ENCODE data around the gene FANCC.

Gene FANCC

DNA sequence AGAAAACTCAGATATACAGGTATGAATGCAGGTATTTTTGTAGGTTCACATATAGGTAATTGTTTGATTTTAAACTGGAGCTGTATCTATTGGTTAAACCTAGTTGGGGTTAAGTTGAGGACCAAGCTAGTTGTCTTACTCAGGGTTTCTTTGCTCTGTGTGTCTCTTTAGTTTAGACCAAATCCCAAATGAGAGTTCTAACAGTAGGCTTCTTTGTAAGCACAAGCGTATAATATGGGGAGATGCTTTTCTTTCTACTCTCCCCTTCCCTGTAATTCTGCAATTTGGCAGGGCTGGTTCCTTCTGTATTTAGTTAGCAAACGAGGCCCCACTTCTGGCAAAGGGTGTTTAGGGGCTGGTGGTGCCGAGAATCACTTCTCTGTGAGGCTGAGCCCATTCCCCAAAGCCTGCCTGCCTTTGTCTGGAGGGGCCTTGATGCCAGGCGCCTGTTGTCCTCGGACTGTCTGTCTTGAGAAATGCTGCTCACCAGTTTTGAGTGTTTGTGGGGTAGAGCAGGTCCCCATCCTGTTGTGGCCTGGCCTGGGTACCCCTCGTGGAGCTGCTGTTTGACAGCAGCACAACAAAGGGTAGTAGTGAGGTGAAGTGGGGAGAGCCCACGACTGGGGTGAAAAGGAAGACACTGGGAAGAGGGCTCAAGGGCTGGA is 259.3 kb downstream of the FANCC start:
- no peak for DNase-seq
- TF ChIP-seq, protein P1, sequence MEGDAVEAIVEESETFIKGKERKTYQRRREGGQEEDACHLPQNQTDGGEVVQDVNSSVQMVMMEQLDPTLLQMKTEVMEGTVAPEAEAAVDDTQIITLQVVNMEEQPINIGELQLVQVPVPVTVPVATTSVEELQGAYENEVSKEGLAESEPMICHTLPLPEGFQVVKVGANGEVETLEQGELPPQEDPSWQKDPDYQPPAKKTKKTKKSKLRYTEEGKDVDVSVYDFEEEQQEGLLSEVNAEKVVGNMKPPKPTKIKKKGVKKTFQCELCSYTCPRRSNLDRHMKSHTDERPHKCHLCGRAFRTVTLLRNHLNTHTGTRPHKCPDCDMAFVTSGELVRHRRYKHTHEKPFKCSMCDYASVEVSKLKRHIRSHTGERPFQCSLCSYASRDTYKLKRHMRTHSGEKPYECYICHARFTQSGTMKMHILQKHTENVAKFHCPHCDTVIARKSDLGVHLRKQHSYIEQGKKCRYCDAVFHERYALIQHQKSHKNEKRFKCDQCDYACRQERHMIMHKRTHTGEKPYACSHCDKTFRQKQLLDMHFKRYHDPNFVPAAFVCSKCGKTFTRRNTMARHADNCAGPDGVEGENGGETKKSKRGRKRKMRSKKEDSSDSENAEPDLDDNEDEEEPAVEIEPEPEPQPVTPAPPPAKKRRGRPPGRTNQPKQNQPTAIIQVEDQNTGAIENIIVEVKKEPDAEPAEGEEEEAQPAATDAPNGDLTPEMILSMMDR (IDR thresholded peaks at IDR 0.05; ENCODE audit: low read depth, low read length, missing control alignments) = no peak
- Histone ChIP-seq H3K27ac (no peak overlapping the region), H3K27me3 (replicated peaks) (no peaks in the 10 kb centered on the region), H3K4me3 (ENCODE audit: low read depth, low read length) (no peak overlapping the region), H3K36me3 (replicated peaks) (peaks cover 14% of the 10 kb centered on the region)
- in situ Hi-C loops (cut with HindIII; ENCODE audit: low pct_ligation_motif_present, low sequenced_read_pairs) = no loop called here

DNA sequence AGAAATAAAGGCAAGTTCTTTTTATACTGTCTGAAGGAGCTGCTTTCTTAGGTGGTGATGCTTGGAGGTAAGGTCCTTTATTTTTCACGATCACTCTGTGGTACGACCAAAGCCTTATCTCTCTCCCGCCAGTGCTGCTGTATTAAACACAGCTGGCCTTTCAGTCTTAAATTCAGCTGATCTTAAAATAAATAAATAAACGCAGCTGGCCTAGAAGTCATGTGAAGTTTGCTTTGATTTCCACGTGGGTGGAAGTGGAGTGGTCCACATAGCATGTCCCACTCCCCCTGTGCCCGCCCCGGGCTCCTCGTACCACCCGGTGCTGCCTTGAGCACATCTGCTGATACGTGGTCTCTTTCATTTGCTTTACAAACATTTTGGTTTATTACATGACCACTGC is 260.4 kb downstream of the FANCC start:
- Histone ChIP-seq H3K36me3 (replicated peaks) (peaks cover 2% of the 10 kb centered on the region), H3K27ac (no peak overlapping the region), H3K4me3 (ENCODE audit: low read depth, low read length) (no peak overlapping the region), H3K27me3 (replicated peaks) (no peaks in the 10 kb centered on the region)
- TF ChIP-seq, protein P1 (IDR thresholded peaks at IDR 0.05; ENCODE audit: low read depth, low read length, missing control alignments) = no peak
- peak; percentile 20 for DNase-seq
- in situ Hi-C loops (cut with HindIII; ENCODE audit: low pct_ligation_motif_present, low sequenced_read_pairs) = no loop called here

DNA sequence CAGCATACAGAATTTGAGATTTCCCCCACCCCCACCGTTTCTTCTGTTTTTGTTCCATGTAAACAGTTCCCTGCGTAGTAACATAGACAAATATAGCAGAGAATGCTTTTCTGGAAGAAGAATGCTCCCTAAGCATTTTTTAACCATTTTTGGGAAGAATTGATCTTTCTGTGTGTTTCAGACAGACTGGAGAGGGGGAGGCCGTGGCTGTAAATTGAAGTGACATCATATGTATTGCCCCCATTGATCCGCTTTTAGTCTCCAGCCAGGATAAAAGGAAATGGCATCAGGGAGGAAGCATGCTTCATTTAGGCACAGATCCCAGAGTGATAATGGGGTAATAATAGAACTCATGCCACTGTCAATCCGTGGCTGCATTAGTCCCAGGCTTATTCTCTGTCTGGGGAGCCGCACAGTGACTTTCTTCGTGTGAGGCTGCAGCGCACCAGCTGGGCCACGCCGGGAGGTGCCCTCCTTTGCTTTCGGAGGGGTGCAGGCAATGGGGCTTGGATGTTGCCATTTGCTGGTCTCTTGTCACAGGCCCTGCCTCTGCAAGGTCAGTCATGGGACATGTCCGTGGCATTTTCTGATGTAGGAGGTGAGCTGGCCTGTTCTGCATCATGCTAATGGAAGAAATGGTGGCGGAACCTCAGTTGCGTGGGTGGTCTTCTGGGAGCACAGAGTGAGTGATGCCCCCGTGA is 261.5 kb downstream of the FANCC start:
- in situ Hi-C loops (cut with HindIII; ENCODE audit: low pct_ligation_motif_present, low sequenced_read_pairs) = no loop called here

DNA sequence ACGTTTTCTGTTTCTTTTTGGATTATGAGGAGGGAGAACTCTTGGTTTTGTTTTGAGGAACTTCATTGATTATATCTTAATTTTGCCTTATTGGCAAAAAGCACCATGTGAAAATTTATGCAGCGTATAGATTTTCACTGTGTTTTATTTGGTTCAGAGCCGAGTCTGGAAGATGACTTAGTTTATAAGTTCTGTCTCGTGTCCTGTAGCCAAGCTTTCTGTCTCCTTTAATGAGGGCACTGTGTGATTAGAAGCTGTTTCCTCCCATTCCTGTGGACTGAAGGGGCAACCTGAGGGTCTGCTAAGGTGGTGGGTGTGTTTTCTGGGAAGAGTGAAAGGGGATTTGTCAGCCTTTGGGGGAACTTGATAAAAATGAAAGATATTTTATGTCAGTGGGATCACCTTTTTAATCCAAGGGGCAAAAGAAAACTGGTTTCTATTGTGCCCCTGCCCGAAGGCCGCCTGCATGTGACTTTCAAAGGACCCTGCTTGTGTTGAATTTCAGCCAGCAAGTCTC is 262.1 kb downstream of the FANCC start:
- Histone ChIP-seq H3K36me3 (replicated peaks) (no peaks in the 10 kb centered on the region), H3K27me3 (replicated peaks) (no peaks in the 10 kb centered on the region), H3K27ac (peak overlapping the region; percentile 66), H3K4me3 (ENCODE audit: low read depth, low read length) (no peak overlapping the region)
- TF ChIP-seq, protein P1 (IDR thresholded peaks at IDR 0.05; ENCODE audit: low read depth, low read length, missing control alignments) = no peak
- no peak for DNase-seq
- in situ Hi-C loops (cut with HindIII; ENCODE audit: low pct_ligation_motif_present, low sequenced_read_pairs) = no loop called here

More for the DNA sequence above, 261.5 kb downstream of the FANCC start:
- H3K27ac ChIP-seq = peak overlapping the region; percentile 66
- TF ChIP-seq, protein P1 (IDR thresholded peaks at IDR 0.05; ENCODE audit: low read depth, low read length, missing control alignments) = peak; percentile 6
- H3K4me3 ChIP-seq (ENCODE audit: low read depth, low read length) = peak overlapping the region; percentile 9
- no peaks in the 10 kb centered on the region for H3K27me3 ChIP-seq (replicated peaks)
- peak; percentile 64 for DNase-seq
- no peaks in the 10 kb centered on the region for H3K36me3 ChIP-seq (replicated peaks)

DNA sequence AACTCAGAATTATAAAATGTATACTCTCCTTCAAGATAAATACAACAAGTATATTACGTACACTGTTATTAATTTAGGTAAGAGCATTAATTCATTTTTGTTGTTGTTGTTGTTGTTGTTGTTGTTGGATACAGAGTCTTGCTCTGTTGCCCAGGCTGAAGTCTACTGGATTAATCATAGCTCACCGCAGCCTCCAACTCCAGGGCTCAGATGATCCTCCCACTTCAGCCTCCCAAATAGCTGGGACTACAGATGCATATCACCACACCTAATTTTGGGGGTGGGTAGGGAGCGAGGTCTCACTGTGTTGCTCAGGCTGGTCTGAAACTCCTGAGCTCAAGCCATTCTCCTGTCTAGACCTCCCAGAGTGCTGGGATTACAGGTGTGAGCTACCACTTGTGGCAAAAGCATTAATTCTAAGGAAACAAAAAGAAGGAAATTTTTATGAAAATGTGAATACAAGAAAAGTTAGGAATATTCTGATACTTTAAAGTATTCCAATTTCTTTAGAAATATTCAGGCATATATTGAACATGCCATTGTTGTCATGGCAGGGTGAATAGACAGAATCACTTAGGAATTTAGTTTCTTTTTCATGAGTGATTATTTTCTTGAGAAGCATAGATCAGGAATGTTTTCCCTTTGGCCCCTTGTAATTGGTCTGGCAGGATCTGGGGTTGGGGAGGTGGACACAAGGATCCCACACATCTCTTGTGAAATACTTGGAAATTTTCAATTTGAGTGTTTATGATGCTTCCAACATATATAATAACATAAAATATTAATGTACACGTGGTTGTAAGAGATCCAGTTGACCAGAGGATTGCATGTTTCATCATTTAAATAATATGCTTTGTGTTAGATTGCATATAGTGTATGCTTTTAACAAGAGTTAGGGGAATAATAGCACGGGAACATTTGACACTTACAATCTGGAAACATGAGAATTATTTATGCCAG is 263.6 kb downstream of the FANCC start:
- Histone ChIP-seq H3K27me3 (replicated peaks) (no peaks in the 10 kb centered on the region), H3K36me3 (replicated peaks) (no peaks in the 10 kb centered on the region), H3K4me3 (ENCODE audit: low read depth, low read length) (no peak overlapping the region), H3K27ac (no peak overlapping the region)
- in situ Hi-C loops (cut with HindIII; ENCODE audit: low pct_ligation_motif_present, low sequenced_read_pairs) = no loop called here
- no peak for DNase-seq
- TF ChIP-seq, protein P1 (IDR thresholded peaks at IDR 0.05; ENCODE audit: low read depth, low read length, missing control alignments) = no peak

All from brain microvascular endothelial cell (primary cell).